Sigmoid colon (tissue), 7 donors: ENCODE data around the gene SH3TC1. TPM values are rescaled to one million over a fixed set of nuclear protein-coding genes. Genes with fewer than 3 reads are reported as not detected.

ENCODE experiments used
- DNase-seq: peaks from one replicate; pipeline ENCODE4 v3.0.0-alpha.2; 2019
- H3K27ac ChIP-seq, 4 donors: fragments of 200-600 bp; sonication (generic); one replicate each; pipeline ENCODE4 v1.5.1; 2016 to 2019; ENCODE audit warnings: mild to moderate bottlenecking in 1 of 4
- H3K27me3 ChIP-seq, 3 donors: fragments of 200-600 bp; sonication (generic); one replicate each; pipeline ENCODE4 v1.5.1; 2019; ENCODE audit warnings: mild to moderate bottlenecking in 1 of 3
- H3K36me3 ChIP-seq, 4 donors: fragments of 200-600 bp; sonication (generic); one replicate each; pipeline ENCODE4 v1.5.1; 2016 to 2019
- H3K4me1 ChIP-seq, 4 donors: fragments of 200-600 bp; sonication (generic); one replicate each; pipeline ENCODE4 v1.5.1; 2017 to 2019
- H3K4me3 ChIP-seq, 4 donors: fragments of 200-600 bp; sonication (generic); one replicate each; pipeline ENCODE4 v1.5.1; 2017 to 2019; ENCODE audit warnings: mild to moderate bottlenecking in 2 of 4, moderate library complexity in 1 of 4
- H3K9me3 ChIP-seq, 4 donors: fragments of 200-600 bp in 3 of 4; sonication (generic) in 3 of 4; one replicate each; pipeline versions ENCODE4 v1.5.1 to v1.6.1; 2013 to 2019
- CTCF ChIP-seq, 4 experiments: fragments of 450-650 bp in 3 of 4; fragments of 200-600 bp in 1 of 4; IDR thresholded peaks; one replicate each; pipeline ENCODE4 v1.5.1; 2016 to 2019; ENCODE audit warnings: antibody characterized with exemption in 4 of 4, mild to moderate bottlenecking in 3 of 4, moderate library complexity in 2 of 4
- EP300 ChIP-seq, 4 donors: sonication (generic); formaldehyde crosslinking; IDR thresholded peaks; one replicate each; pipeline ENCODE4 v1.6.1; 2017; ENCODE audit warnings: antibody characterized with exemption in 4 of 4
- POLR2A ChIP-seq, 2 donors: fragments of 450-650 bp; IDR thresholded peaks; one replicate each; pipeline ENCODE4 v1.6.1; 2016; ENCODE audit warnings: antibody characterized with exemption in 2 of 2, mild to moderate bottlenecking in 2 of 2, moderate library complexity in 2 of 2
- POLR2AphosphoS5 ChIP-seq, 4 donors: sonication (generic); formaldehyde crosslinking; IDR thresholded peaks; one replicate each; pipeline ENCODE4 v1.6.1; 2017; ENCODE audit warnings: antibody characterized with exemption in 4 of 4
- WGBS, 2 donors: extraction: QIAGEN DNeasy Blood & Tissue Kit; methylation state at CpG; one replicate each; pipeline ENCODE4 v1.1.7; 2013; 5-methylcytosine and 5-hydroxymethylcytosine counted together
- intact Hi-C: fragments of 100-400 bp; cut with DNase I; formaldehyde crosslinking; loops from one replicate; pipeline ENCODE4 v1.15.1; 2023
- polyA plus RNA-seq, 3 donors: library from polyadenylated mRNA; stranded (reverse); fragments of 200-250 nt; gene quantifications; one replicate each; pipeline ENCODE4 v1.2.3, GENCODE V29; 2013
- total RNA-seq, 4 donors: library from RNA; depleted of rRNA; stranded (reverse); fragments of >200 nt; gene quantifications; one replicate each; pipeline ENCODE4 v1.1.0, GENCODE V29; 2016
- donor health status: healthy with polysubstance abuse.
- donor health status: Bipolar disorder and iron deficiency.
- donor health status: healthy.

SH3TC1 gene
- total and polyA plus RNA-seq, 7 donors, result 3.0 to 24.4 (median 7.8) TPM

- H3K27ac ChIP-seq, result peak overlapping the region in 3 of 4 donors; percentile 51 to 59 (median 52)
- TF ChIP-seq CTCF (IDR thresholded peaks at IDR 0.05) (no peak), POLR2AphosphoS5 (IDR thresholded peaks at IDR 0.05) (peak in 2 of 4 donors; percentile 41 to 52), EP300 (IDR thresholded peaks at IDR 0.05) (peak in 3 of 4 donors; percentile 8 to 81 (median 59))
- H3K4me1 ChIP-seq, result no peaks in the 10 kb centered on the region
- intact Hi-C loops, result no loop called here
- no peak for DNase-seq
- H3K27me3 ChIP-seq, result no peaks in the 10 kb centered on the region
- H3K4me3 ChIP-seq, result no peak overlapping the region
- no peaks in the 10 kb centered on the region for H3K36me3 ChIP-seq
- 49 to 72% methylated on average over 5 of the region's 5 CpGs for WGBS, 2 donors
- H3K9me3 ChIP-seq, result no peaks in the 10 kb centered on the region
Observed at GRCh38 chr4:8221476-8221875, 22.4 kb downstream of the SH3TC1 start.

DNA sequence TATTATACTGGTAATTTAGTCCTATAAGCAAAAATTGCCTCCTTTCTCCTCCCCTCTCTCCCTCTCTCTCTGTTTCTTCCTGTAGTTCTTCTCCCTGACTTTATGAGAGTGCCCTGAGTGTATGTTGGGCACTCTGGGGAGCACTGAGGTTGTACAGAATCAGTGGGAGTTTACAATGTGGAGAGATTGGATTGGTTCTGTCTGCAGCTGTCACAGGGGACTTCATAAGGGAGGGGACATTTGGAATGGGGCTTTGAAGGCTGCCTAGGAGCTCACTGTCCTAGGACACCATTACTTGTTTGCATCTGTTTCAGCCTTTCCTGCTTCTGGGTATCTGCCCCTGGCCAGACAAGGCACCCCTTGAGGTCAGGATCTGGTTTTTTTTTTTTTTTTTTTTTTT, 22.9 kb downstream of the SH3TC1 start:
- no peak for DNase-seq
- Histone ChIP-seq H3K27ac (peak overlapping the region; percentile 38 to 59 (median 51)), H3K4me3 (no peak overlapping the region), H3K27me3 (no peaks in the 10 kb centered on the region), H3K36me3 (no peaks in the 10 kb centered on the region), H3K9me3 (no peaks in the 10 kb centered on the region), H3K4me1 (no peaks in the 10 kb centered on the region)
- TF ChIP-seq EP300 (IDR thresholded peaks at IDR 0.05) (no peak), CTCF (IDR thresholded peaks at IDR 0.05) (no peak), POLR2AphosphoS5 (IDR thresholded peaks at IDR 0.05) (no peak), POLR2A (IDR thresholded peaks at IDR 0.05) (no peak)
- intact Hi-C loops, result no loop called here

DNA sequence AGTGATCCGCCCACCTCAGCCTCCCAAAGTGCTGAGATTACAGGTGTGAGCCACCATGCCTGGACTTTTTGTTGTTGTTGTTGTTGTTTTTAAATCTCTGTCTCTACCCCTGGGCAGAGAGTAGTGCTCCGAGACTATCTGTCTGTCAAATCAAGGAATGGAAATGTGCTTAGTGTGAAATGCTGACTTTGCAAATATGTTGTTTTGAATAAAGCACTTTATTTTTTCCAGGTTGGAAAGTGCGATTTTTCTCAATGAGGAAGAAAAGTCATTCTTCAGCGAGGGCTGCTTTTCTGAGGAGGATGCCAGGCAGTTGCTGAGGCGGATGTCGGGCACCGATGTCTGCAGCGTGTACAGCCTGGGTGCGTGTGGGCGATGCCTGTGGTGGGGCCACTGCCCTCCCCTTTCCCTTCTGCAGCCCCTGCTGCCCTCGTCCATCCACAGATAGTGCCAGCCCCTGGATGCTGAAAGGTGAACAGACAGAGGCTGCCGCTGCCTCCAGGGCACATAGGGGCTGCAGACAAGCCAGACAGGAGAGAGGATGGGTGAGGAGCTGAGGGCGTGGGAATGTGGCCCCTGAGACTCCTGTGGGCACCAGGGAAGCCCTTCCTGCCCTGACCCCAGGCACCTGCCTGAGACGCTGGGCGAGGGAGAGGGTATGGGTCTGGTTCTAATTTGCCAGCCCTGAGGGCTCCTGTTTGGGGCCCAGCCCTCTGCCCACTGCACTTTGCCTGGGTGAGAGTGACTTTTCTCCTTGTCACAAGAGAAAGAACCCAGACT, 23.7 kb downstream of the SH3TC1 start:
- Histone ChIP-seq H3K27me3 (no peaks in the 10 kb centered on the region), H3K27ac (peak overlapping the region in 1 of 4 donors; percentile 51), H3K4me3 (no peak overlapping the region), H3K9me3 (no peaks in the 10 kb centered on the region), H3K4me1 (peaks cover 0 to 1% (median 0%) of the 10 kb centered on the region in 4 donors), H3K36me3 (no peaks in the 10 kb centered on the region)
- TF ChIP-seq EP300 (IDR thresholded peaks at IDR 0.05), result no peak
- no peak for TF ChIP-seq CTCF (IDR thresholded peaks at IDR 0.05)
- no peak for TF ChIP-seq POLR2AphosphoS5 (IDR thresholded peaks at IDR 0.05)
- TF ChIP-seq POLR2A (IDR thresholded peaks at IDR 0.05), result no peak
- 96% methylated on average over 15 of the region's 15 CpGs for WGBS, 2 donors
- no peak for DNase-seq
- intact Hi-C loops, result no loop called here

DNA sequence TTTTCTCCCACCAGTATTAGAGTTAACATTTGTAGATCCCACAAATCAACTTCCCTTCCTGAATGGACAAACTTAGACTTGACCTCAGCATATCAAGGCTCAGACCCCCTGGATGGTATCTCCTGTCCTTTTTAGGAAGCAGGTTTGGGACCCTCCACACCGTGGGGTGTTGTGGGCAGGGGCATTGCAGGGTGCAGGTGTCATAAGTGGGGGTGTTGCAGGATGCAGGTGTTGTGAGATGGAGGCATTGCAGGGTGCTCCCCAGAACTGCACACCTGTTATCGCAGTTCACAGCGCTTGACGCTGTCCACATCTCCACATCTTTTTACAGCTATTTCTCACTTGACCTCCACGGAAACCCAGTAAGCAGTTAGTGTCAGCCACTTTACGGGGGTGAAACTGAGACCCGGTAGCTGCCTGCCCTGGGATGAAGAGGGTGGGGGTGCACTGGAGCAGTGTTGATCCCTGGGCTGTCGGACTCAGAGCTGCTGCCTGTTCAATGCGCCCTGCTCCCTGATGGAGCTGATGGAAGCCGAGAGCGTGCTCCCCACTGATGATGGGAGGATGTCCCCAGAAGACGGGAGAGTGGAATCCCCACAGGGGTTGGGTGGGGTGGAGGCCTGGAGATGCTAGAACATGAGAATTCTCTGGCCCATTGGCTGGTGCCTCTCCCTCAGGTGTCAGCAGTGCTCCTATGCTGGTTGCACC, 25.3 kb downstream of the SH3TC1 start:
- Histone ChIP-seq H3K4me3 (no peak overlapping the region), H3K4me1 (peaks cover 0 to 14% (median 11%) of the 10 kb centered on the region in 4 donors), H3K27ac (no peak overlapping the region), H3K27me3 (no peaks in the 10 kb centered on the region), H3K9me3 (no peaks in the 10 kb centered on the region), H3K36me3 (no peaks in the 10 kb centered on the region)
- intact Hi-C loops, result no loop called here
- 80 to 90% methylated on average over 12 of the region's 12 CpGs for WGBS, 2 donors
- no peak for TF ChIP-seq POLR2AphosphoS5 (IDR thresholded peaks at IDR 0.05)
- TF ChIP-seq CTCF (IDR thresholded peaks at IDR 0.05), result no peak
- DNase-seq, result no peak
